Transverse colon (tissue), 4 donors: Measurements from ENCODE around the gene AQP9.

Experiments
- POLR2A ChIP-seq: fragments of 450-650 bp; IDR thresholded peaks from one replicate; pipeline ENCODE4 v1.6.1; 2016; ENCODE audit warnings: antibody characterized with exemption, mild to moderate bottlenecking, moderate library complexity
- POLR2AphosphoS5 ChIP-seq, 3 donors: sonication (generic); formaldehyde crosslinking; IDR thresholded peaks; one replicate each; pipeline ENCODE4 v1.6.1; 2016; ENCODE audit warnings: antibody characterized with exemption in 3 of 3
- TF ChIP-seq, protein P1 (sequence below), 5 experiments: fragments of 200-600 bp in 3 of 5; fragments of 450-650 bp in 2 of 5; sonication (generic) in 3 of 5; IDR thresholded peaks; 1 replicate in 2 of 5; 2 replicates in 3 of 5; pipeline ENCODE4 v1.5.1; 2016 to 2017; ENCODE audit warnings: antibody characterized with exemption in 5 of 5, inconsistent platforms in 3 of 5, mild to moderate bottlenecking in 2 of 5, moderate library complexity in 1 of 5

DNA sequence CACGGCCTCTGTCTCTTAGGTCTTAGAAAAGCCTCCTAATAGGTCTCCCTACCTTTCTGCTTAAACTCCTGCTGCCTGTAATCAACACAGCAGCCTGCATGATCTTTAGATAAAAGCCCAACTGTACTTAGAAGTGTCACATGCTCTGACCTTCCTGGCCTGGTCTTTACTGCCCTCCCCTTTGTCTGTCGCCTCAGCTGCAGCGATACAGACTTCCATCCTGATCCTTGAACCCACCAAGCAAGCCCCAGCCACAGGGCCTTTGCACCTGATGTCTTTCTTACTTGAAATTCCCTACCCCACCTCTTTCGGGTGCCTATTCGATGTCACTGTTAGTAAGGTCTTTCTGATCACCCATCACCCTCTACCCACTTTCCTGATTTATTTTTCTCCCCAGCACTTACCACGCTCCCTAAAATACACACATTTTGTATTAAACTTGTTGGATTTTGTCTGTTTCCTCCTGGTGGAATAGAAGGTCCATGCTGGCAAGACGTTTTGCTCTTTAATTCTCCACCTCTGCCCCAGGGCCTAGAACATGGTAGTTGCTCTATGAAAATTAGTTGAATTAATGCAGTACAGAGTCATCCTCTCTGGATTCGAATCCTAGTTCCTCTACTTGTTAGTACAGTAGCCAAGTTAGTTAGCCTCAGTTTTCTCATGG lies 51.1 kb downstream of the AQP9 start:
- TF ChIP-seq, protein P1, sequence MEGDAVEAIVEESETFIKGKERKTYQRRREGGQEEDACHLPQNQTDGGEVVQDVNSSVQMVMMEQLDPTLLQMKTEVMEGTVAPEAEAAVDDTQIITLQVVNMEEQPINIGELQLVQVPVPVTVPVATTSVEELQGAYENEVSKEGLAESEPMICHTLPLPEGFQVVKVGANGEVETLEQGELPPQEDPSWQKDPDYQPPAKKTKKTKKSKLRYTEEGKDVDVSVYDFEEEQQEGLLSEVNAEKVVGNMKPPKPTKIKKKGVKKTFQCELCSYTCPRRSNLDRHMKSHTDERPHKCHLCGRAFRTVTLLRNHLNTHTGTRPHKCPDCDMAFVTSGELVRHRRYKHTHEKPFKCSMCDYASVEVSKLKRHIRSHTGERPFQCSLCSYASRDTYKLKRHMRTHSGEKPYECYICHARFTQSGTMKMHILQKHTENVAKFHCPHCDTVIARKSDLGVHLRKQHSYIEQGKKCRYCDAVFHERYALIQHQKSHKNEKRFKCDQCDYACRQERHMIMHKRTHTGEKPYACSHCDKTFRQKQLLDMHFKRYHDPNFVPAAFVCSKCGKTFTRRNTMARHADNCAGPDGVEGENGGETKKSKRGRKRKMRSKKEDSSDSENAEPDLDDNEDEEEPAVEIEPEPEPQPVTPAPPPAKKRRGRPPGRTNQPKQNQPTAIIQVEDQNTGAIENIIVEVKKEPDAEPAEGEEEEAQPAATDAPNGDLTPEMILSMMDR (IDR thresholded peaks at IDR 0.05) = no peak
- no peak for TF ChIP-seq POLR2A
- no peak for TF ChIP-seq POLR2AphosphoS5 (IDR thresholded peaks at IDR 0.05)
